LNCaP clone FGC (cell line): ENCODE data around the gene PRKN.
A peak's percentile ranks its signal among the peaks of the same experiment; 100 is the strongest.

Experiments used
- DNase-seq: peaks from one replicate; pipeline ENCODE4 v3.0.0-alpha.2; 2011; ENCODE audit warnings: low read depth
- H3K4me3 ChIP-seq: 2 replicates; pipeline ENCODE4 v1.5.1; 2011; ENCODE audit warnings: mild to moderate bottlenecking, low read depth, low read length, control low read depth
- TF ChIP-seq, protein P1 (sequence below): IDR thresholded peaks from 2 replicates; pipeline ENCODE4 v1.5.1; 2012; ENCODE audit warnings: mild to moderate bottlenecking; ENCODE audit not compliant: control insufficient read depth, insufficient read depth; ENCODE audit errors: extremely low read depth

Gene PRKN

DNA sequence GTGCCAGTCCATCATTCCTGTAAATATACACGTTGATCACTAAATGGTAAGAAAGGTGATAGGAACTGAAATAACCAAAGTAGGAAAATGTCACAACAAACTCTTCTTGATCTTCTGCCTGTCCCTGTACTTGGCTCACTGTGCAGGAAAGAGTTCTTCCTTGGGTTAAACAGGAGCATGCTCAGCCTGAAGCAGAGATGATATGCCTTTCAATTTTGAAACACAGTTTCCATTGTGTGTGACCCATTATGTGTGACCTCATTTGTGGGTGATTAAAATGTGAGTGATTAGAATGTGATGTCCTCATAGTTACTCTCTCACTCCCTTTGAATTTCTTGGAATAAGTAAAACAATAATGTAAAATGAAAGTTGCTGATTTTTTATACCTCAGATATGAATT lies 1026.5 kb downstream of the PRKN start:
- H3K4me3 ChIP-seq, result no peak overlapping the region
- TF ChIP-seq, protein P1, sequence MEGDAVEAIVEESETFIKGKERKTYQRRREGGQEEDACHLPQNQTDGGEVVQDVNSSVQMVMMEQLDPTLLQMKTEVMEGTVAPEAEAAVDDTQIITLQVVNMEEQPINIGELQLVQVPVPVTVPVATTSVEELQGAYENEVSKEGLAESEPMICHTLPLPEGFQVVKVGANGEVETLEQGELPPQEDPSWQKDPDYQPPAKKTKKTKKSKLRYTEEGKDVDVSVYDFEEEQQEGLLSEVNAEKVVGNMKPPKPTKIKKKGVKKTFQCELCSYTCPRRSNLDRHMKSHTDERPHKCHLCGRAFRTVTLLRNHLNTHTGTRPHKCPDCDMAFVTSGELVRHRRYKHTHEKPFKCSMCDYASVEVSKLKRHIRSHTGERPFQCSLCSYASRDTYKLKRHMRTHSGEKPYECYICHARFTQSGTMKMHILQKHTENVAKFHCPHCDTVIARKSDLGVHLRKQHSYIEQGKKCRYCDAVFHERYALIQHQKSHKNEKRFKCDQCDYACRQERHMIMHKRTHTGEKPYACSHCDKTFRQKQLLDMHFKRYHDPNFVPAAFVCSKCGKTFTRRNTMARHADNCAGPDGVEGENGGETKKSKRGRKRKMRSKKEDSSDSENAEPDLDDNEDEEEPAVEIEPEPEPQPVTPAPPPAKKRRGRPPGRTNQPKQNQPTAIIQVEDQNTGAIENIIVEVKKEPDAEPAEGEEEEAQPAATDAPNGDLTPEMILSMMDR, result no peak

DNA sequence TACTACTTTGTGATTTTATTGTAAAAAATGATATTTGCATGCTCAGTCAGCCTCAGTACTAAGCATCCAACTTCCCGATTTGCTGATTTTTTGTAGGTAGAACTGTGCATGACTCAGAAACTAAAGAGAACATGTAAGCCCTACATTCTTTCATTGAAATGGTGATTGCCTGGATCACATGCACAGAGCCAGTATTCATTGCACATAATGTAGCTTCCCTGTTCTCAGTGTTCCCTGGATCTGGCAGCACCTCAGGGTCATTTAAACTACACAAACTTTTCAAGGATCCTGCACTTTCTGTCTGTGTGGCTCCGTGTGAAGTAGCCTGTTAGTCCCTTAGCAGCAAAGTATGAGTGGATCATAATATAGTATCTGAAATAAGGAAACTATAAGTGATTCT lies 1030.8 kb downstream of the PRKN start:
- DNase-seq, result no peak
- TF ChIP-seq, protein P1, result no peak
- H3K4me3 ChIP-seq, result no peak overlapping the region

More for the DNA sequence above, 1026.5 kb downstream of the PRKN start:
- DNase-seq, result no peak

DNA sequence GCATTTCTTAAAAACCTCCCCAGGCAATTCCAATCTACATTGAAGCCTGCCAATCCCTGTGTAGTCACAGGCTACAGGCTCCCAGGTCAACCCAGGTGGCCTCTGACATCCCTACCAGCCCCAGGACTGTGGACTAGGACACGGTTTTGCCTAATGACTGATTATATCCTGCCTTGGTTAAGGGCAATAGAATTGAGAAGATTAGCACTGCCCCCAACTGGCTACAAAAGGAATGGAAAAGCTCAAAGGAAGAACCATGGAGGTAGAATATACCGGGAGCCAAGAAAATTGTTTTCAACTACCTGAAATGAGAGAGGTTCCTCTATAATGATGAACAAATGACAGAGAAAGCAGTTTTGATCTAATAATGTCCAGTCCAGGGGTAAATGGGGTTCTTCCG lies 1032.6 kb downstream of the PRKN start:
- TF ChIP-seq, protein P1, result peak; percentile 77
- DNase-seq, result no peak

DNA sequence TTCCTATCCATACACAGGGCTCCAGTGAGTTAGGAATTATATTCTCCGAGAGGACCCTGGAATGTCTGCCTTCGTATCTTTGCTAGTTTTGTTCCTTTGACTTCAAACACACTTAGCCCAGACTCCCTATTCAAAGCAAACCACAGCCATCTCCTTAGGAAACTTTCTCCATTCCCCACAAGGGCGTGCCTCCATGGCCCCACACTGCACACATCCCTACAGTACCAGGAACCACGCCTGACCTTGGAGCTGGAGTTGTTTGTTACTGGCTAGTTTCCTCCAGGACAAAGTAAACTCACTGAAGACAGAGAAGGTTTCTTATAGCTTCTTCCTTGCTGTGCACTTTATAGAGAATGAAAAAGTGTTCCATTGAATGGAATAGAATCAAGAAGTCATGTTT lies 1040.9 kb downstream of the PRKN start:
- no peak overlapping the region for H3K4me3 ChIP-seq
- no peak for DNase-seq
- TF ChIP-seq, protein P1, result no peak

More for the DNA sequence above, 1032.6 kb downstream of the PRKN start:
- H3K4me3 ChIP-seq, result no peak overlapping the region

DNA sequence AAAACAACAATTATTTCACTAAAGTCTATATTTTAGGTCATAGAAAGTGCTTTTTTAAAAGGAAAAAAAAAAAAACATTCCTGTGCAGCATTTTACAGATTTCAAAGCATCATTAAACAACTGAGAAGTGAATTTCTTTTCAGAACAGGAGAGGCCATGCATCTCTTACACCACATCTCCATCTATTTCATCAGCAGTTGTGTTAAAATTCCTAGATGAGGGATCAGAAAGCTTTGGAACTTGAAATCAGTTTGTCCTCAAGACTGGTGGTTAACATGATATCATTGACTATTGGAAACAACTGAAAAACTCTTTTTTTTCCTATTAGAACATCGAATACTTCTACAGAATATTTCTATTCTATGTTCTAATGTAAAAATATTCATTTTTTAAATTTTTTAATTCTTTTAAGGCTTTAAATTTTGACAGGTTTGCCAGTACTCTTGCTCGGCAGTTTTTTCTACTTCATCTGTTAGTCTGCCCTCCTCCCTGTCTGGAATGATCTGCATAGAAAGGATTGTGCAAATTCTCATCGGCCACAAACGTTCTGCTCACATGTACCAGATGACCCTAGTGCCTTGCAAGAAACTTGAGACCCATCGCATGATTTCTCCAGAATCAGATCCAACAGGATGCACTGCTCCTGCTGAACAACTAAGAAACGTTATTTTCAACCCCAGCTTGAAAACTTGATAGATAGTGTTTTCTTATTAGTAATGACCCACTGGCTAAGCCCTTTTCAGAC lies 1042.7 kb downstream of the PRKN start:
- TF ChIP-seq, protein P1, result no peak
- no peak for DNase-seq
- H3K4me3 ChIP-seq, result no peak overlapping the region

DNA sequence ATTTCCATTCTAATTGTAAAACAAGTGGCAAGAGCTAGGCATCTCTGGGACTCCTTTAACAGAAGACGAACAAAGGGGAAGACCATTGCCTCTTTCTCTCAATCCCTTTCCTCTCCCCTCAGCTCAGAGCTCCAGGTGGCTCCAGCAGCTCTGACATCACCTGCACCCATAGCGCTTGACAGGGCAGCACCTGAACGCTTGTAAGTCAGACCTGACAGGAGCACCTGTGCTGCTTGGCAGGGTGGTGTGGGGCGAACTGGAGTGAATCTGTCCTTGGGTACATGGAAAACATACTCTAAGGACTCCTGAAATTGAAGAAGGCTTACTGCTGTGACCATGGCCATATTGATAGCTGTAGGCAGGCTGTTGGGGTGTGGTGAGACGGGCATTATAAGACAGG lies 1044.2 kb downstream of the PRKN start:
- no peak overlapping the region for H3K4me3 ChIP-seq
- TF ChIP-seq, protein P1, result no peak
- no peak for DNase-seq

DNA sequence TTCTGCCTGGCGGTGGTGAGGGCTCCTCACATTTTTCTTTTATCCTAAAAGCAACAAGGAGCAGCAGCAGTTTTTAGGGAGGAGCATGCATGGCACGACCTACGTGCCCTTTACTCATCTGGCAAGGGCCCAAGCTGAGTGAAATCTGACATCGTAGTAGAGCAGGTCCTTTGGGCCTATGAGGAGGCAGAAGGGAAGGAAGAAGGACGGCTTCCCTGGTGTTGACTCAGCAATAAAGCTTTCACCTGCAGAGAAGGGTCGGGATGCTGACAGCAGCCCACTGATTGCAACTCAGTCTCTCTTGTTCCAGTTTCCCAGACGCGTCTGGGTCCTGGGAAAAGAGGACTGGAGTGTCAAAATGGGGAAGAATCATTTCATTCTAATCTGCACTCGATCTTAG lies 1044.6 kb downstream of the PRKN start:
- TF ChIP-seq, protein P1, result no peak
- no peak for DNase-seq
- H3K4me3 ChIP-seq, result no peak overlapping the region
